ENCODE measurements around the gene RPL14. TPM values are rescaled to one million over a fixed set of nuclear protein-coding genes. Genes with fewer than 3 reads are reported as not detected.

RPL14 gene
- total and polyA plus RNA-seq, 2 of the 13 experiments (the other 11 are each of a cell fraction or from before 2014, with no cell fraction given), result 502 to 1,291 TPM

DNA sequence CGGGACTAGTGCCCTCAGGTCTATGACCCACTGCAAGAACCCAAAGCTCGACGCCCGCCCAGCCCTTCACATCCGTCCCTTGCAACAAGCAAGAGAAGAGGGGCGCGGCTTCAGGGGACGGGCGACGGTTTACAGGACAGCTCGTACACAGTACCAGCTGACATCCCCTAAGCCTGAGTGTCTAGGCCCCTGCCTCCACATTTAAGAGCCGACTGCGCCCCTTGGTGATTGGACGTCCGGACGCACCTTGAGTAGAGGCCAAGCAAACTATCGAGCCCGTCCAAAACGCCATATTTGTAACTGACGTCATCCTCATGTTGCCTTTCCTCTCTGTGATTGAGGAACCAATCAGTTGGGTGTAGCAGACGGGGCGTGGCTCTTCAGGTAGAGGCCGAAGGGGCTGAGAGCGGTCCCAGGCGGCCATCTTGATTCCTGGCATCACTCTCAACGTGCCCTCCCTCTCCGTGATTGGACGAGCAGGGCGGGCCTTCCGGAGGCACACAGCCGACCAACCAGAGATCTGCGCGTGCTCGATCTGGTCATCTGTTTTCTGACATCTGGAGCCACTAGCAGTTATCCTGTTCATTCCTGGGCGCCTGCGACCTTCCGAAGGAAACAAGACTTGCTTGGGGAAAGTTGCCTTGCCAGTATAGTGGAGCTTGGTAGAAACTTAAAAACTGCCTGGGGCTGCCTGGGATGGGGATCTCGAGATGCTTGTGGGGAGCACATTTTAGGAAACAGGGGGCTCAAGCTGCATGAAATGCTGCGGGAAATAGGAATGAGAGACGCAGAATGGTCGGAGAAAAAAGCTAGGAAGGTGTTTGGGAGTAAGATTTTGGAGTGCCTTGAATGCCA is 4.0 kb upstream of the RPL14 start (continued):
- TF ChIP-seq, protein P1, sequence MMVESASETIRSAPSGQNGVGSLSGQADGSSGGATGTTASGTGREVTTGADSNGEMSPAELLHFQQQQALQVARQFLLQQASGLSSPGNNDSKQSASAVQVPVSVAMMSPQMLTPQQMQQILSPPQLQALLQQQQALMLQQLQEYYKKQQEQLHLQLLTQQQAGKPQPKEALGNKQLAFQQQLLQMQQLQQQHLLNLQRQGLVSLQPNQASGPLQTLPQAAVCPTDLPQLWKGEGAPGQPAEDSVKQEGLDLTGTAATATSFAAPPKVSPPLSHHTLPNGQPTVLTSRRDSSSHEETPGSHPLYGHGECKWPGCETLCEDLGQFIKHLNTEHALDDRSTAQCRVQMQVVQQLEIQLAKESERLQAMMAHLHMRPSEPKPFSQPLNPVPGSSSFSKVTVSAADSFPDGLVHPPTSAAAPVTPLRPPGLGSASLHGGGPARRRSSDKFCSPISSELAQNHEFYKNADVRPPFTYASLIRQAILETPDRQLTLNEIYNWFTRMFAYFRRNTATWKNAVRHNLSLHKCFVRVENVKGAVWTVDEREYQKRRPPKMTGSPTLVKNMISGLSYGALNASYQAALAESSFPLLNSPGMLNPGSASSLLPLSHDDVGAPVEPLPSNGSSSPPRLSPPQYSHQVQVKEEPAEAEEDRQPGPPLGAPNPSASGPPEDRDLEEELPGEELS (CRISPR knock-in tag; IDR thresholded peaks at IDR 0.05), result peak; percentile 12; the same call in 1 of the 2 replicates
- peak; percentile 62 for TF ChIP-seq PITX1 (CRISPR knock-in tag; IDR thresholded peaks at IDR 0.05)
- TF ChIP-seq FOXP1 (IDR thresholded peaks at IDR 0.05), result no peak
- TF ChIP-seq FOXP1 (CRISPR knock-in tag; IDR thresholded peaks at IDR 0.05), result no peak
- TF ChIP-seq, protein P2, sequence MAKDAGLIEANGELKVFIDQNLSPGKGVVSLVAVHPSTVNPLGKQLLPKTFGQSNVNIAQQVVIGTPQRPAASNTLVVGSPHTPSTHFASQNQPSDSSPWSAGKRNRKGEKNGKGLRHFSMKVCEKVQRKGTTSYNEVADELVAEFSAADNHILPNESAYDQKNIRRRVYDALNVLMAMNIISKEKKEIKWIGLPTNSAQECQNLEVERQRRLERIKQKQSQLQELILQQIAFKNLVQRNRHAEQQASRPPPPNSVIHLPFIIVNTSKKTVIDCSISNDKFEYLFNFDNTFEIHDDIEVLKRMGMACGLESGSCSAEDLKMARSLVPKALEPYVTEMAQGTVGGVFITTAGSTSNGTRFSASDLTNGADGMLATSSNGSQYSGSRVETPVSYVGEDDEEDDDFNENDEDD (CRISPR knock-in tag; IDR thresholded peaks at IDR 0.05; ENCODE audit: borderline replicate concordance), result 0 out of 2 replicates have a peak, but pooled peaks have one; percentile 36
- TF ChIP-seq KDM5B (CRISPR knock-in tag; IDR thresholded peaks at IDR 0.05; ENCODE audit: borderline replicate concordance), result peak; percentile 75; the same call in 1 of the 2 replicates
- TF ChIP-seq ZNF232 (CRISPR knock-in tag; IDR thresholded peaks at IDR 0.05; ENCODE audit: borderline replicate concordance), result no peak
- TF ChIP-seq, protein P3, sequence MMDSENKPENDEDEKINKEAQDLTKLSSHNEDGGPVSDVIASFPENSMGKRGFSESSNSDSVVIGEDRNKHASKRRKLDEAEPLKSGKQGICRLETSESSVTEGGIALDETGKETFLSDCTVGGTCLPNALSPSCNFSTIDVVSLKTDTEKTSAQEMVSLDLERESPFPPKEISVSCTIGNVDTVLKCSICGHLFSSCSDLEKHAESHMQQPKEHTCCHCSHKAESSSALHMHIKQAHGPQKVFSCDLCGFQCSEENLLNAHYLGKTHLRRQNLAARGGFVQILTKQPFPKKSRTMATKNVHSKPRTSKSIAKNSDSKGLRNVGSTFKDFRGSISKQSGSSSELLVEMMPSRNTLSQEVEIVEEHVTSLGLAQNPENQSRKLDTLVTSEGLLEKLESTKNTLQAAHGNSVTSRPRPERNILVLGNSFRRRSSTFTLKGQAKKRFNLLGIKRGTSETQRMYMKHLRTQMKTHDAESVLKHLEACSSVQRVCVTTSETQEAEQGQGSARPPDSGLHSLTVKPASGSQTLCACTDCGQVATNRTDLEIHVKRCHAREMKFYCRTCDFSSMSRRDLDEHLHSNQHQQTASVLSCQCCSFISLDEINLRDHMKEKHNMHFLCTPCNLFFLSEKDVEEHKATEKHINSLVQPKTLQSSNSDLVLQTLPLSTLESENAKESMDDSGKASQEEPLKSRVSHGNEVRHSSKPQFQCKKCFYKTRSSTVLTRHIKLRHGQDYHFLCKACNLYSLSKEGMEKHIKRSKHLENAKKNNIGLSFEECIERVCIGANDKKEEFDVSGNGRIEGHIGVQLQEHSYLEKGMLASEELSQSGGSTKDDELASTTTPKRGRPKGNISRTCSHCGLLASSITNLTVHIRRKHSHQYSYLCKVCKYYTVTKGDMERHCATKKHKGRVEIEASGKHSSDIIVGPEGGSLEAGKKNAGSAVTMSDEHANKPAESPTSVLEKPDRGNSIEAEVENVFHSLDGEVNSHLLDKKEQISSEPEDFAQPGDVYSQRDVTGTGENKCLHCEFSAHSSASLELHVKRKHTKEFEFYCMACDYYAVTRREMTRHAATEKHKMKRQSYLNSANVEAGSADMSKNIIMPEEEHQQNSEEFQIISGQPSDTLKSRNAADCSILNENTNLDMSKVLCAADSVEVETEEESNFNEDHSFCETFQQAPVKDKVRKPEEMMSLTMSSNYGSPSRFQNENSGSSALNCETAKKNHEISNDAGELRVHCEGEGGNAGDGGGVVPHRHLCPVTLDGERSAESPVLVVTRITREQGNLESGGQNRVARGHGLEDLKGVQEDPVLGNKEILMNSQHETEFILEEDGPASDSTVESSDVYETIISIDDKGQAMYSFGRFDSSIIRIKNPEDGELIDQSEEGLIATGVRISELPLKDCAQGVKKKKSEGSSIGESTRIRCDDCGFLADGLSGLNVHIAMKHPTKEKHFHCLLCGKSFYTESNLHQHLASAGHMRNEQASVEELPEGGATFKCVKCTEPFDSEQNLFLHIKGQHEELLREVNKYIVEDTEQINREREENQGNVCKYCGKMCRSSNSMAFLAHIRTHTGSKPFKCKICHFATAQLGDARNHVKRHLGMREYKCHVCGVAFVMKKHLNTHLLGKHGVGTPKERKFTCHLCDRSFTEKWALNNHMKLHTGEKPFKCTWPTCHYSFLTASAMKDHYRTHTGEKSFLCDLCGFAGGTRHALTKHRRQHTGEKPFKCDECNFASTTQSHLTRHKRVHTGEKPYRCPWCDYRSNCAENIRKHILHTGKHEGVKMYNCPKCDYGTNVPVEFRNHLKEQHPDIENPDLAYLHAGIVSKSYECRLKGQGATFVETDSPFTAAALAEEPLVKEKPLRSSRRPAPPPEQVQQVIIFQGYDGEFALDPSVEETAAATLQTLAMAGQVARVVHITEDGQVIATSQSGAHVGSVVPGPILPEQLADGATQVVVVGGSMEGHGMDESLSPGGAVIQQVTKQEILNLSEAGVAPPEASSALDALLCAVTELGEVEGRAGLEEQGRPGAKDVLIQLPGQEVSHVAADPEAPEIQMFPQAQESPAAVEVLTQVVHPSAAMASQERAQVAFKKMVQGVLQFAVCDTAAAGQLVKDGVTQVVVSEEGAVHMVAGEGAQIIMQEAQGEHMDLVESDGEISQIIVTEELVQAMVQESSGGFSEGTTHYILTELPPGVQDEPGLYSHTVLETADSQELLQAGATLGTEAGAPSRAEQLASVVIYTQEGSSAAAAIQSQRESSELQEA (CRISPR knock-in tag; IDR thresholded peaks at IDR 0.05; ENCODE audit: not compliant biosample characterization), result no peak
- TF ChIP-seq, protein P4, sequence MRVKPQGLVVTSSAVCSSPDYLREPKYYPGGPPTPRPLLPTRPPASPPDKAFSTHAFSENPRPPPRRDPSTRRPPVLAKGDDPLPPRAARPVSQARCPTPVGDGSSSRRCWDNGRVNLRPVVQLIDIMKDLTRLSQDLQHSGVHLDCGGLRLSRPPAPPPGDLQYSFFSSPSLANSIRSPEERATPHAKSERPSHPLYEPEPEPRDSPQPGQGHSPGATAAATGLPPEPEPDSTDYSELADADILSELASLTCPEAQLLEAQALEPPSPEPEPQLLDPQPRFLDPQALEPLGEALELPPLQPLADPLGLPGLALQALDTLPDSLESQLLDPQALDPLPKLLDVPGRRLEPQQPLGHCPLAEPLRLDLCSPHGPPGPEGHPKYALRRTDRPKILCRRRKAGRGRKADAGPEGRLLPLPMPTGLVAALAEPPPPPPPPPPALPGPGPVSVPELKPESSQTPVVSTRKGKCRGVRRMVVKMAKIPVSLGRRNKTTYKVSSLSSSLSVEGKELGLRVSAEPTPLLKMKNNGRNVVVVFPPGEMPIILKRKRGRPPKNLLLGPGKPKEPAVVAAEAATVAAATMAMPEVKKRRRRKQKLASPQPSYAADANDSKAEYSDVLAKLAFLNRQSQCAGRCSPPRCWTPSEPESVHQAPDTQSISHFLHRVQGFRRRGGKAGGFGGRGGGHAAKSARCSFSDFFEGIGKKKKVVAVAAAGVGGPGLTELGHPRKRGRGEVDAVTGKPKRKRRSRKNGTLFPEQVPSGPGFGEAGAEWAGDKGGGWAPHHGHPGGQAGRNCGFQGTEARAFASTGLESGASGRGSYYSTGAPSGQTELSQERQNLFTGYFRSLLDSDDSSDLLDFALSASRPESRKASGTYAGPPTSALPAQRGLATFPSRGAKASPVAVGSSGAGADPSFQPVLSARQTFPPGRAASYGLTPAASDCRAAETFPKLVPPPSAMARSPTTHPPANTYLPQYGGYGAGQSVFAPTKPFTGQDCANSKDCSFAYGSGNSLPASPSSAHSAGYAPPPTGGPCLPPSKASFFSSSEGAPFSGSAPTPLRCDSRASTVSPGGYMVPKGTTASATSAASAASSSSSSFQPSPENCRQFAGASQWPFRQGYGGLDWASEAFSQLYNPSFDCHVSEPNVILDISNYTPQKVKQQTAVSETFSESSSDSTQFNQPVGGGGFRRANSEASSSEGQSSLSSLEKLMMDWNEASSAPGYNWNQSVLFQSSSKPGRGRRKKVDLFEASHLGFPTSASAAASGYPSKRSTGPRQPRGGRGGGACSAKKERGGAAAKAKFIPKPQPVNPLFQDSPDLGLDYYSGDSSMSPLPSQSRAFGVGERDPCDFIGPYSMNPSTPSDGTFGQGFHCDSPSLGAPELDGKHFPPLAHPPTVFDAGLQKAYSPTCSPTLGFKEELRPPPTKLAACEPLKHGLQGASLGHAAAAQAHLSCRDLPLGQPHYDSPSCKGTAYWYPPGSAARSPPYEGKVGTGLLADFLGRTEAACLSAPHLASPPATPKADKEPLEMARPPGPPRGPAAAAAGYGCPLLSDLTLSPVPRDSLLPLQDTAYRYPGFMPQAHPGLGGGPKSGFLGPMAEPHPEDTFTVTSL (CRISPR knock-in tag; IDR thresholded peaks at IDR 0.05; ENCODE audit: borderline replicate concordance), result no peak
- no peak for TF ChIP-seq MED13 (CRISPR knock-in tag; IDR thresholded peaks at IDR 0.05)
